Right kidney (tissue), 1 donor: ENCODE data around the gene RBM28.
A peak's percentile ranks its signal among the peaks of the same experiment; 100 is the strongest.
"Not testable (repeated sequence)": the region's sequence is repeated elsewhere in the genome, so short reads cannot be mapped to it uniquely, and the experiment has no call there.

Experiments used
- DNase-seq: peaks from one replicate; pipeline ENCODE4 v3.0.0-alpha.2; 2016

The RBM28 gene

DNA sequence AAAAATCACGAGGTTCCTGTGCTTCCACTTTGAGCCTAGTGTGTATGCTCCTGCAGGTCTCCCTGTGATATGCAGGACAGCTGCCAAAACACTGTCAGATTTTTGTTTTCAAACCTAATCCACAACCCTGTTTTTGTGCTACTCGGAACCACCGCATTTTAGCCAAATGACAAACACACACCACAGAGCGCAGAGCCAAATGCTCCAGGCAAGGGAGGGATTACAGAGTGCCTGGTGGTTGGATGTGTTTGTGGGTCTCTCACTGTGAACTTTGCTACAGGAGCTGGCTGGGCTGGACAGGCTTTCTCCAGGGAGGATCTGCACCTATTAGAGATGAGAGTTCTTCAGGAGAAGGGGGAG lies 5.7 kb upstream of the RBM28 start:
- DNase-seq, result no peak

DNA sequence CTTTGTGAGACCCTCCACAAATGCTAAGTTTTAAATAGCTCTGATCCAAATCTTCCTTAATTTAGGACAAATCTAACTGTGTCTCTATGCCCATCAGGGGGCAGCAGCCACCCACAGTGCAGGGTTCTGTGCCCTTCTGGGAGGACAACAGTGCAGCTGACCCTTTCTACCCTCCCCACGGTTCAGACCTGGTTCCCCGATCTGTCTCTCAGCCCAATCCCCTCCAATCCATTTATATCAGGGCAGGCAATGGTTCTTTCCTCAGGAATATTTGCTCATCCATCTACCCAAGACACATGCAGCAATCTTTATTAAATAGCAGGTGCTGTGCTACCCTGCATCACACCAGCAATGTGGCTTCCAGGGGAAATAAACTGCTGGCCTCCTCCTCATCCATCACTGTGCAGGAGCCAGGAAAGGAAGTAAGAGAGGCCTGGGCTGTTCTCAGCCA lies 4.0 kb upstream of the RBM28 start:
- DNase-seq, result no peak

DNA sequence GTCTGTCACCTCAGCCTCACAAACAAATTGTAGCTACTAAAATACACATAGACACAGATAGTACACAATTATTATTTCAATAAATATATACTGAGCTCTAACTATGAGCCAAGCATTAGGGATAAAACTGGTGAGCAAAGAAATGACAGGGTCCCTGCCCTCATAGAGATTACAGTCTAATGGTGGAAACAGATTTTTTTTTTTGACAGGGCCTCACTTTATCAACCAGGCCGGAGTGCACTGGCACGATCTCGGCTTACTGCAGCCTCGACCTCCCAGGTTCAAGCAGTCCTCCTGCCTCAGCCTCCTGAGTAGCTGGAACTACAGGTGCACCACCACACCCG lies 695 bp upstream of the RBM28 start:
- no peak for DNase-seq

DNA sequence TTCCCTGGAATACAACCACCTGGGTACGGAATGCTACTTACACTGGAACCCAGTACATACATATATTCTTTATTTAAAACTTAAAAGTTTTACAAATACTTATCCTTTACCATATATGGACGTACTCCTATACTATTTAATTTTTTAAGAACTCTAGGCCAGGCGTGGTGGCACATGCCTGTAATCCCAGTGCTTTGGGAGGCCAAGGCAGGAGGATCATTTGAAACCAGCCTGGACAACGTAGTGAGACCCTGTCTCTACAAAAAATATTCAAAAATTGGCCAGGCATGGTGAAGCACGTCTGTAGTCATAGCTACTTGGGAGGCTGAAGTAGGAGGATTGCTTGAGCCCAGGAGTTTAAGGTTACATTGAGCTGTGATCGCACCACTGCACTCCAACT lies 2.0 kb downstream of the RBM28 start:
- no peak for DNase-seq

DNA sequence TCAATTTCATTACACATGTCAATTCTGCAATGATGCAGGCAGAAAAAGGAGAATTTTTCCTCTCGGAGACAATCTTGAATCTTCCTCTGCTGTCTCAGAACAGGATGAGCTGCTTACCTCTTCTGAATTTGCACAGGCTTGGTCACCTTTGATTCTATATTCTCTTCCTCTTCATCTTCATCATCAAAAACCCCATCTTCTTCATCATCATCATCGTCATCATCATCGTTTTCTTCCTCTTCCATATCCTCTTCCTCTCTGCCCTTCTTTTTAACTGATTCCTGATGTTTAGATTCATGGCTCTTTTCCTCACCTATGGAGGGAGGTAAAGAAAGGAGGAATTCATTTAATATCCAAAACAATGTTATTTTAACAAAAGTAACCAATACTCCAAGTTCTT lies 8.0 kb downstream of the RBM28 start:
- no peak for DNase-seq

DNA sequence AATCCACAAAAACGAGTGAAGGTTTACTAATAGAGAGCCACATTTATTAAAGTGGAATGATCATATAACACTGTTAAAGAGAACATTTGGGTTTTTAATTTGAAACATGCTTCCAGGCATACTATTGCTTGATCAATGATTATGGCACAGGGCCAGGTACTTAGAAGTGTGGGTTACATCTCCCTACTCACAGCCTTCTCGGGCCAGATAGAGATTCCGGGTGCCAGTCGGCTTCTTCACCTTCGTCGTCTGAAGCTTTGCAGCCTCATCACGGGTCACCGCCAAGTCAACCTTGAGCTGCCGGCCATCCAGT lies 19.4 kb downstream of the RBM28 start:
- DNase-seq, result no peak

DNA sequence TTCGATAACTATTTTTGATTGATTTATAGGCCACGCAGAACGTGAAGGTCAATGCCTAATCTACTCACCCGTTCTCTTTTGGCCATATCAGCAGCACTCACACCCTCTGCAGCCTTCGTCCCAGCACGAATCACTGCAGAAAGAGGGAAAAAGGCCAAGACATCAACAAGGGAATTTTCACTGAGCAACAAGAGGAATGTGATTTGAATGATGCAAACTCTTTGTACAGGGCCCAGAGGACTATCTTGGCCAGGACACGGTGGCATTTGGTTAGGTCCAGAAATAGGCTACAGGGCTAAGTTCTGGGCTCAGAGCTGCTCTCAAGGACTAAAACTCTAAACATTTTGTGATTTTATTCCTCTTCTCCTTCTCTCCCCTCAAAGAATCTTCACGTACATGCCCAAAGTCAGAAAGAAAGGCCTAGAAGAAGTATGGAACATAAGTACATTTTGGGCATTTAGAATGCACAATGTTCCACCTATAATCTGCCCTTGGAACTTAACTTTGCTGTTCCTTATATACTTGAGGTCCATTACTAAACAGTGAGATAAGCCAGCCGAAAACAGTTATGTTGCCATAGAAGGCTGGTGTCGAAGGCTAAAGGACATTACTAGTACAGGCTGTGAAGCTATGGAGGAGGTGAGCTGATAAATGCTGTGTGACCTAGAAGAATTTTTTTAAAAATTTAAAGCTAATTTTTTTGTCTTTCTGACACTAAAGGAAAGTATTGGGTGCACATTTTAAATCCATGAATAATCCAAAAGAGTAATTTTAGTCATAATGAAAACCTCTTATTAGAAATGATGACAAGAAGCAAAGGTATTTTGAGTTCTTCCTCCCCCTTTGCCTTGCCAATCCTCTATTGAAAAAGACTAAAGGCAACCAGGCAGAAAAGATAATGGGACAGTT lies 20.0 kb downstream of the RBM28 start:
- DNase-seq, result no peak

DNA sequence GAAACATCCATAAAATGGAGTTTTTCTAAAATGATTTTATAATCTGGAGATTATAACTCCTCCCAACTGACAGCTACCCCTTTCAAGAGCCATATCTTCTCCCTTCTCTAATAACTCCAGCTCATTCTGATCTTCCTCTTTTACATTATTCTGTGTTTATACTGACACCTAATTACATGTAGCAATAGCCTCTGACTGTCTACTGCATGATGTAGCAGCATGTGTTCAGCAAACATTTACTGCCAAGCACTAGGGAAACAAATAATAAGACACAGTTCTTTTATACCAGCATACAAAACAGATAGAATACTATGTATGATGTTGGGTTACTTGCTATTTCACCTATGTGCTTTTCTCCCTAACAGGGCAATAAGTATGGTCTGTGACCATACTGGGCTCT lies 20.7 kb downstream of the RBM28 start:
- no peak for DNase-seq

DNA sequence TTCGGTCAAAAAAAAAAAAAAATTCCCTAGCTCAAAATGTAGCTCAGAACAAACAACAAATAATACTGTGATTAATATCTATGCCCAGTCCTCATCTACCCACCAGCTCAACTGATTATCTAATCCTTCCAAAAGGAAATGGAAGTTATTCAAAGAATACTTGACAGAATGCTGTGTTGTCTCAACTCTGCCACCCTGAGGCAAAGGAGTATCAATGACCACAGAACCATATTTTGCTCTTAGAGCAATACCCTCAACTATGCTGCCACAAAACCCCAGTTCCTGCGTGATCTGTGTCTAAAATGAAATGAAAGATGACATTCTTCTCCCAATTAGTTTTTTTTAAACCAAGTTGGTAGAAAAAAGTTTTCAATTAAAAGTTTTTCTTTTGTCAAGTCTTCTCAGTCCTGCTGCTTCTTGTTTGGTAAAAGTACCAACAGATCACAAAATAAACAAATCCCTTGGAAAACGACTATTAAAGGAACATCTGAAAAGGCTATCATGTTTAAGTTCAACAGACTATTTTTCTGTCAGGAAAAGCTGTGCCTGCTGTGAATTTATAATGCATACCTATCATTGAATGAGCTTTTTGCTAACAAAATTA lies 21.6 kb downstream of the RBM28 start:
- no peak for DNase-seq

DNA sequence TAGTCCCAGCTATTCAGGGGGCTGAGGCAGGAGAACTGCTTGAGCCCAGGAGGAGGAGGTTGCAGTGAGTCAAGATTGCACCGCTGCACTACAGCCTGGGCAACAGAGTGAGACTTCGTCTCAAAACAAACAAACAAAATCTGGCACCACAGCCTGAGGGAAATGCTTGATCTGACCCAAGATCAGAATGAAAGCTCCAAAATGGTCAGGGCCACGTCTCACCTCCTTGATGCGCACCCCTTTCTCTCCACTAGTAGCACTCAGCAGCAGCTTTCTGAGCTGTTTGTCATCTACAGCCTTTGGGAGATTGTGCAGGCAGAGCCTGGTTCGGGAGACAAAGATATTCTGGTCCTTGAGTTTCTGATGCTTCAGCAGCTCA lies 22.7 kb downstream of the RBM28 start:
- no peak for DNase-seq

DNA sequence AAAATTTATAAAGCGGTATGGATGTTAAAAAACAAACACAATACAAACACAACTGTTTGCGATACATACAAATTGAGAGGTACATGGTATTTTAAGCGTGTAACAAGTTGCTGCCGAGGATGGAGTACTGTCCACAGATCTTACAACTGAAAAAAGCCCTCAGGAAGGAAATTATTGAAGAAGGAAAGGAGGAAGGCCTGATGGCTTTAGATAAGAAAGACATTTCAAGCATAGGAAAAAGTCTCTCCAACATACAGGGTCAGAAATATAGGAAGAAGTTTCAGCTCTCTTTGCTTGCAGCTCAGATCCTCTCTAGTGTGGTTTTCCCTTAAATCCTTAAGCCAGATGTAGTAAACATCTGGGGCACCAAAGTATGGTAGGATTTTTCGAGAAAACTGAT lies 25.0 kb downstream of the RBM28 start:
- no peak for DNase-seq

DNA sequence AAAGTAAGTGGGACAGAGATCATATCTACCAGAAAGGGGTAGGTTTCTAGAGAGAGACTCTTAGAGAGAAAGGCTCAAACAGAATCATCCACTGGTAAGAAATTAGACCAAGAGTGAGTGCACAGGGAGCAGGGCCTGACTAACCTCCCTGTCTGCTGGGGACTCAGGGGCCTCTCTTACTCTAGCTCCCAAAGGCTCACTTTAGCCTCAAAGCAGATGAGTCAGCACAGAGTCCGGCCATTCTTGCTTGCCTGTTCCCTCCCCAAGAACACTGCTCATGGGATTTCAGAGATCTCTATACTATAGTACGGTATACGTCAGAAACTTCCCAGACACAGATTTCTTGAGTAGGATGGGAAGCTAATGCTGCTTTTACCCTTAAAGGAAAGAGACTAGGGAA lies 32.7 kb downstream of the RBM28 start:
- no peak for DNase-seq

DNA sequence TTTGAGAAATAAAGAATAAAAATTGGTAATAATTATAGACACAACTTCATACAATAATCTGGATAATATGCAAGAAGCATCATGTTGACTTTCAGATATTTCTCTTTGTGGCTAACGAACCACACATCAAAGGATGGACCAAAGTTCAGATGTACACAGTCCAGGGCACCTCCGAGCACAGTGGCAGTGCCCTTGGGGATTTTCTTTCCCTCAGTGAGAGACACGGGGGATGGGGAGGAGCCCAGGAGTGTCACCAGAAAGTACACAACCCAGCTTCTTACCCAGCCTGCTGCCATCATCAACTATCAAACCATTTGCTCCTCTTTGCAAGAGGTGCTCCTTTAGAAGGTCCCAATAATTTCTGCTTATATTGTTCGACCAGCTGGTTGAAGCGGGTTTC lies 33.2 kb downstream of the RBM28 start:
- no peak for DNase-seq

DNA sequence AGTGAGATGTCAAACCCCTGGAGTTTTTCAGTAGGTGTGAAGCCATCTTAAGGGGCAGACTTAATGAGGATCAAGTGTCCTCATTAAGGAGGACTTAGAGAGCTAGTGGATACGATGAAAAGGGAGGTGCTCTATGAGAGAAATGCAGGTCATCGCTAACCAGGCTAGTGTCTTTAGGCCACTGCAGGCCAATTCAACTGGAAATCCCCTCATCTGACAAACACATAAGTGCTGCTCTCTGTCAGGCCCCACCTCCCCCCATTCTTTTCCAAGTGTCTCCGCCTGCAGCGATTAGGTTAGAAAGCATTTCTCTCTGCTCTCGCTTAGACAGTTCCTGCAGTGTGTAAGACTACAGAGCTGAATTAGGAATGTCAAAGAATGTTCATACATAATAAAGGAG lies 33.7 kb downstream of the RBM28 start:
- DNase-seq, result no peak

DNA sequence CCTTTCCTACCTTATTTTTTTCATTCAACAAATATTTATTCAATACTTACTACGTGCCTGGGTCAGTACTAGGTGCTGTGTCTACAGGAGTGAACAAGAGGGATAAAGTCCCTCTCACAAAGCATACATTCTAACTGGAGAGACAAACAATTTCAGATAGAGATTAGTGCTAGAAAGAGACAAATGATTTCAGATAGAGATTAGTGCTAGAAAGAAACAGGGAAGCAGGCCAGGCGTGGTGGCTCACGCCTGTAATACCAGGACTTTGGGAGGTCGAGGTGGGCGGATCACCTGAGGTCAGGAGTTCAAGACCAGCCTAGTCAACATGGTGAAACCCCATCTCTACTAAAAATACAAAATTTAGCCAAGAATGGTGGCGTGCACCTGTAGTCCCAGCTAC lies 34.6 kb downstream of the RBM28 start:
- no peak for DNase-seq

DNA sequence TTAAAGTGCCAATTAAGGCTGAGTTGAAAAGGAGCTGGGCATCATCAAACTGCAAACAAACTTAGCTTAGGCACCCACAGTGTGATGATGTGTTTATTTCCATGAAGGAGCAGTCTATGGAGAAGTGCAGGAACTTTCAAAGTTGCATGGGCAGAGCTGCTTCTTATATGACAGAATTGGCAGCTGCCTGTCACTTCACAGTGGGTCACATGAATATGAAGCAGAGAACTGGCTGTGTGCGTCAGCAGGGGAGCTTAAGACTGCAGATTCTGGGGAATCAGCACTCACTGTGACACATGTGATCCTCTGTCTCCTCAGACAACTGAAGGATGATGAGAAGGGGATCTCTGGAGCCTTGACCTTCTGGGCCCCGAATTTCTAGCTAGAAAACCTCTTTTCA lies 36.6 kb downstream of the RBM28 start:
- no peak for DNase-seq

DNA sequence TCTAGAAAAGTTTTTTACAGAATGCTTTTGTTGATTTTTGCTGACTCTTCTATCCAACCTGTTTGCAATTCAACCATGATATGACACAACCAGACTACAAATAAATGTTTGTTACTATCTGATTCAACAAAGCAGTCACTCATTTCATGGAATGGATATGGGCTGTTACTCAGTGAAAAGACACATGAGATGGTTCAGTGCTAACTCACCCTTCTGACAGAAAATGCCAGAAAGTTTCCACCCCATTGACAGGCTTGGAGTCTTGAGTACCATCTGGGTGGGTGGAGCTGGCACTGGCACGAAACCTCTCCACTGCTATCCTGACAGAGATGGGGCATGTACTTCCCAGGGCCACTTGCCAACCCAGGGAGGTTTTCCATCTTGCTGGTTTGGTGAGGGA lies 39.5 kb downstream of the RBM28 start:
- DNase-seq, result no peak

DNA sequence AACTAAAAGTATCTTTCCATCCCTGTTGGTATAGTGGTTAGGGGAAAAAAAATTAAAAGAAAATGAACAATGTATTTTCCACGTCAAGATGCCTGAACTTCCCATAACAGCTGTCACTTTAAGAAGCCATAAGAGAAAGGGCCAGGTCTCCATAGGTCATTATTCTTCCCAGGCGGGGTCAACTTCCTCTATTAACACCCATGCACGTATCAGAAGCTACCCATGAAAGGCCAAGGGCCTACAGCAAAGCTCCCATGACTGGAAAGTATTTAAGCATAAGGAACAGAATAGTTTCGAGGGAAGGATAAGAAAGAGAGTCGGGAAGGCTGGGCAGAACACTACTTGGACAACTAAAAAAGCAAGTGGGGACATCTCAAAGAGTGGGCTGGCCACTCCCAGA lies 40.1 kb downstream of the RBM28 start:
- DNase-seq, result no peak

DNA sequence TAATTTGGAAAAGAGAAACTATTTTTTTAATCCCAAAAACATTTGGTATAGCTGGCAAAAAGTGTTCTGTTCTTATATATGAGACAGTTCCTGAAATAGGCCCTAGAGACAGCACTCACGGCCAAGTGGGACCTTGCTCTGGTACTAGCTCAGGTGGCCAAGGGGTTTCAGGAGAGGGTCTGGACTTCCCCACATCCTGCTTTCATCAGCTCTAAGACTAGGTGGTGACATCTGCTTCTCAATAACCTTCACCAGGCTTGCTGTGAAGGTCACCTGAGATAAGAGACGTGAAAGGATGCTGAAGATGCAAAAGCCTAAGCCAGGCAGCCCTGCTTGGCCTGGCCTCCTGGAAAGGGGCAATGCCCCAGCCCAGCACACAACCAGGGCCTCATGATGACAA lies 40.6 kb downstream of the RBM28 start:
- DNase-seq, result no peak

DNA sequence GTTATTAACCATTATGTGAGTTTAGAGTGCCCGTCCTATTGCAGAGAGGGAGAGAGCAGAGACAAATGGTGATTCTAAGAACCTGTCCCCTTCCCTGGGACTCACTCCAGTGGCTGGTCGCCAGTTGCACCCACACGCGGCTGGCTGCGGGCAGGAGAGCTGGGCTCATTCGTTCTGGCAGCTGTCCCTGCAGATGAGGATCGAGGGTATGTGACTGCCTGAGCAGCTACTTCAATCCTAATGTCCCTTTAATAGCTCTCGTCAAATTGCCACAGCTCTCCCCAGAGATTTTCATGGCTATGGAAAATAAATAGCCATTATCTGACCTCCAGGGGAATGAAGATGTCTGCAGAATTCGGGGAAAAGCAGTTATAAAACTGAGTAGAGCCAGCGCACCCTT lies 41.6 kb downstream of the RBM28 start:
- DNase-seq, result no peak

DNA sequence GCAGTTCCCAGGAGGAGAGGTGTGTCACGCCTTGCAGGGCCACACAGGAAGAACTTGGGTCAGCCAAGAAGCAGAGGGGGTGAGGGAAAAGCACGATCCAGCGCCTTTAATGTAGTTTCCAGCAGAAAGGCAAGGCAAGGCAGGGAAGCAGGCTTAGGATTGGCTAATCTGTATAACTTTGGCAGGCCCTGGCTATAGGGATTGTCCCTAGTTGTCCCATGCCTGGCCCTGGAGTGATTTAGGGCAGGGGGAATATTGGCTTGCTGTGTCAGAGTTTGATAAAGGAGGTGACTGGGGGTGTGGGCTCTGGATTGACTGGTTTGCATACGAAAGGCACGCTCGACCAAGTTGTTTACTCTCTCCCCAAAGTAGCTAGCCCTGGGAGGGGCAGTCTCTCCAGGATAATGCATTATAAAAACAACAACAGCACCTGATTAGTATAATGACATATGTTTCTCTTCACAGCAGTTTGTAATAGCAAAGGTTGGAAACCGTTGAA lies 44.5 kb downstream of the RBM28 start:
- DNase-seq, result peak; percentile 7

DNA sequence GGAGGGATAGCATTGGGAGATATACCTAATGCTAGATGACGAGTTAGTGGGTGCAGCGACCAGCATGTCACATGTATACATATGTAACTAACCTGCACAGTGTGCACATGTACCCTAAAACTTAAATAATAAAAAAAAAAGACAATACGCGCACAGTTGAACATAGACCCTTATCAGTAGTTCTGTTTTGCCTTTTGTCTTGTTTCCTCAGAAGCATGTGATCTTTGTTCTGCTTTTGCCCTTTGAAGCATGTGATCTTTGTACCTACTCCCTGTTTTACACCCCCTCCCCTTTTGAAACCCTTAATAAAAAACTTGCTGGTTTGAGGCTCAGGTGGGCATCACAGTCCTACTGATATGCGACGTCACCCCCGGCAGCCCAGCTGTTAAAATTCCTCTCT lies 45.7 kb downstream of the RBM28 start:
- not testable (repeated sequence) for DNase-seq

DNA sequence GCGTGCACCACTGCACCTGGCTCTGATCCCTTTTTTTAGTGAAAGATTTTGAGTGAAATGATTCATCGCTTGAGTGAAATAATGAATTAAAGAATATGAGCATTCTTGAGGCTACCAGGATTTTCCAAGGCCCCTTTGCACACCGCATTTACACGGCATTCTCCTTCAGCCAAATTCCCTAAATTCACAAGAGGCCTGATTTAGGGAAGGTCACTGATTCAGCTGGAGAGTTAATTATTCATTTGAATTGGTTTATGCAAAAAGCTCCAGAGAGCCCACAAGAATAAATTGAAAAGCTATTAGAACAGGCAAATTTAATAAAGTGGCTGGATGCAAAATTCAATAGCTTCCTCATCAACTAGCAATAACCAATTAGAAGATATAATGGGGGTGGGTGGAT lies 56.2 kb downstream of the RBM28 start:
- DNase-seq, result no peak

DNA sequence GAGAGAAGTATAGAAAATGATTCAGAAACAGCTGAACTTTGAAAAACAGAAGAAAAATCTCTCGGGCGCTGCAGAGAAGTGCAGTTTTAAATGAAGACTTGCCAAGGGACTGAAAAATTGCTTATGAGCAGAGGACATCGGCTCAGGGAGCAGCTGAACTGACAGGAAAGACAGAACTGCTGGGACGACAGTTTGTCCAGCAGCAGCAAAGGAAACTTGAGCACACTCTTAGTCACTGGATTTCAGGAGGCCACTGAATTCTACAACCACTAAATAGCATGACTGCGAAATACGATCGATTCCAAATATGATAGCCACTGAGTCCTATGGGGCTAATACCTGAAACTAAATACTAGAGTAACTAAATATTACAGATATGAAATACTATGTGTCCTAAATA lies 59.6 kb downstream of the RBM28 start:
- DNase-seq, result no peak
